GM23338 (cell line): ENCODE data around the gene CORO1C. TPM values are rescaled to one million over a fixed set of nuclear protein-coding genes. Genes with fewer than 3 reads are reported as not detected.

ENCODE experiments used
- ATAC-seq: fragments of 200-7000 bp; cut with Tn5 transposase; 3 replicates; pipeline ENCODE4 v1.9.1; 2020
- DNase-seq: peaks from one replicate; pipeline ENCODE4 v3.0.0-alpha.2; 2015; ENCODE audit warnings: low spot score
- H2AFZ ChIP-seq: fragments of 200-600 bp; sonication (generic); 2 replicates; pipeline ENCODE4 v1.8.0; 2016; ENCODE audit warnings: antibody characterized with exemption, mild to moderate bottlenecking, moderate library complexity
- H3F3A ChIP-seq: fragments of 200-600 bp; sonication (generic); replicated peaks from 2 replicates; pipeline ENCODE4 v1.8.0; 2017; ENCODE audit warnings: antibody characterized with exemption, mixed run types, low read depth
- H3K27ac ChIP-seq: fragments of 200-600 bp; sonication (generic); 2 replicates; pipeline ENCODE4 v1.6.1; 2016; ENCODE audit warnings: low read depth
- H3K27me3 ChIP-seq: fragments of 200-600 bp; sonication (generic); 2 replicates; pipeline ENCODE4 v1.8.0; 2016; ENCODE audit warnings: mild to moderate bottlenecking, mixed run types, moderate library complexity; ENCODE audit not compliant: insufficient read depth
- H3K36me3 ChIP-seq: fragments of 200-600 bp; sonication (generic); 2 replicates; pipeline ENCODE4 v1.8.0; 2016; ENCODE audit warnings: mild to moderate bottlenecking; ENCODE audit not compliant: insufficient read depth
- H3K4me1 ChIP-seq: fragments of 200-600 bp; sonication (generic); 2 replicates; pipeline ENCODE4 v1.8.0; 2016; ENCODE audit warnings: mild to moderate bottlenecking, moderate library complexity; ENCODE audit not compliant: insufficient read depth
- H3K4me2 ChIP-seq: fragments of 200-600 bp; sonication (generic); 2 replicates; pipeline ENCODE4 v1.7.1; 2017; ENCODE audit warnings: mixed run types
- H3K4me3 ChIP-seq: fragments of 200-600 bp; sonication (generic); 2 replicates; pipeline ENCODE4 v1.6.1; 2016; ENCODE audit warnings: mixed run types
- H3K79me2 ChIP-seq: fragments of 200-600 bp; sonication (generic); replicated peaks from 2 replicates; pipeline ENCODE4 v1.8.0; 2017; ENCODE audit warnings: mild to moderate bottlenecking; ENCODE audit not compliant: insufficient read depth
- H3K9me2 ChIP-seq: fragments of 200-600 bp; sonication (generic); 2 replicates; pipeline ENCODE4 v1.8.0; 2017; ENCODE audit not compliant: insufficient read depth
- H4K20me1 ChIP-seq: fragments of 200-600 bp; sonication (generic); replicated peaks from 2 replicates; pipeline ENCODE4 v1.8.0; 2017; ENCODE audit warnings: mild to moderate bottlenecking; ENCODE audit not compliant: insufficient read depth
- H3K27ac Mint-ChIP-seq: 2 replicates; pipeline ENCODE4 v1.8.0; 2020; ENCODE audit warnings: inconsistent platforms, mild to moderate bottlenecking, moderate library complexity, mixed read lengths
- H3K27me3 Mint-ChIP-seq: 3 replicates; pipeline ENCODE4 v1.8.0; 2022; ENCODE audit warnings: low read depth, mild to moderate bottlenecking, moderate library complexity, mixed read lengths, inconsistent platforms; ENCODE audit not compliant: insufficient read depth, poor library complexity
- H3K36me3 Mint-ChIP-seq: 3 replicates; pipeline ENCODE4 v1.8.0; 2021; ENCODE audit warnings: low read depth, mild to moderate bottlenecking, inconsistent platforms, moderate library complexity, mixed read lengths
- H3K4me1 Mint-ChIP-seq: 3 replicates; pipeline ENCODE4 v1.8.0; 2020; ENCODE audit warnings: mild to moderate bottlenecking, inconsistent platforms, mixed read lengths
- H3K4me3 Mint-ChIP-seq: 3 replicates; pipeline ENCODE4 v1.8.0; 2021; ENCODE audit warnings: moderate library complexity, mild to moderate bottlenecking, inconsistent platforms, mixed read lengths
- H3K9me3 Mint-ChIP-seq: 3 replicates; pipeline ENCODE4 v1.8.0; 2020; ENCODE audit warnings: moderate library complexity, mild to moderate bottlenecking, inconsistent platforms, mixed read lengths
- CREB1 ChIP-seq: fragments of 250-450 bp; sonication (Bioruptor Pico); IDR thresholded peaks from 2 replicates; pipeline ENCODE4 v1.5.0; 2020; ENCODE audit warnings: low read depth, mild to moderate bottlenecking, moderate library complexity
- EZH2phosphoT487 ChIP-seq: fragments of 200-600 bp; sonication (generic); IDR thresholded peaks from one replicate; pipeline ENCODE4 v1.8.1; 2018; ENCODE audit warnings: antibody characterized with exemption; ENCODE audit not compliant: unreplicated experiment
- JUNB ChIP-seq: IDR thresholded peaks from one replicate; pipeline ENCODE4 v1.6.1; 2016; ENCODE audit warnings: antibody characterized with exemption; ENCODE audit not compliant: unreplicated experiment
- NANOG ChIP-seq: IDR thresholded peaks from 2 replicates; pipeline ENCODE4 v1.6.1; 2016; ENCODE audit warnings: antibody characterized with exemption, borderline replicate concordance
- STAT1 ChIP-seq: IDR thresholded peaks from one replicate; pipeline ENCODE4 v1.6.1; 2016; ENCODE audit warnings: antibody characterized with exemption; ENCODE audit not compliant: unreplicated experiment
- ZNF114 ChIP-seq: fragments of 250-450 bp; sonication (Bioruptor Pico); IDR thresholded peaks from 2 replicates; pipeline ENCODE4 v1.5.0; 2020; ENCODE audit warnings: mild to moderate bottlenecking, moderate library complexity
- ZNF331 ChIP-seq: fragments of 250-450 bp; sonication (Bioruptor Pico); IDR thresholded peaks from 2 replicates; pipeline ENCODE4 v1.5.0; 2020; ENCODE audit warnings: low read depth, mild to moderate bottlenecking, moderate library complexity
- polyA plus RNA-seq: library from polyadenylated mRNA; unstranded; fragments of >200 nt; fragmentation: Nextera tagmentation; extraction: Ambion mirVana; gene quantifications from 2 replicates; pipeline ENCODE4 v1.2.1, GENCODE V29; 2016
- total RNA-seq: library from RNA; depleted of rRNA; stranded (reverse); fragments of >200 nt; shearing (Covaris generic); gene quantifications from 2 replicates; pipeline ENCODE4 v1.2.3, GENCODE V29; 2014
- TF ChIP-seq, protein P1 (sequence below): IDR thresholded peaks from 2 replicates; pipeline ENCODE4 v1.6.1; 2016; ENCODE audit warnings: antibody characterized with exemption
- TF ChIP-seq, protein P2 (sequence below): fragments of 250-450 bp; sonication (Bioruptor Pico); IDR thresholded peaks from 2 replicates; pipeline ENCODE4 v1.5.0; 2020; ENCODE audit warnings: mild to moderate bottlenecking, moderate library complexity

The CORO1C gene
- total and polyA plus RNA-seq, 2 experiments from 2014 or later, result 59.2 to 89.5 TPM

DNA sequence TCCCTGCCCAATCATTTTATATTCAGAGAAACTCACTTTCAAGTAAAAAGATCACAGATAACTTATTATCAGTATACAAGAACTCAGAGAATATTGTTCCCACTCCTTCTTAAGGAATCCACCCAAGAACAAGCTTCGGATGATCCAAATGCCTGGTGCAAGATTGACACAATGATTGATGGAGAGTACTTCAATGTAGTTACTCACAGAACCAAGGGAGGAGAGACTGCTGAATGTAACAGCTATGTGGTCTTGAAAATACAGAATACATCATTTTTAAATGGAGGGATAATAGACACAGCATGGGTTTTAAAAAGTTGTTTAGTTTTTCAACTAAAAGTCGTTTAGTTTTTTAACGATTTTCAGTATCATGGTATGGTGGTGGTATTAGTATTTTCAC lies 59.3 kb downstream of the CORO1C start:
- H3K9me2 ChIP-seq, result no peaks in the 10 kb centered on the region
- no peaks in the 10 kb centered on the region for H3K9me3 Mint-ChIP-seq
- H3K27ac ChIP-seq, result no peak overlapping the region
- peaks cover 18% of the 10 kb centered on the region for H3K4me1 Mint-ChIP-seq
- no peak for TF ChIP-seq JUNB
- H3K36me3 ChIP-seq, result no peaks in the 10 kb centered on the region
- DNase-seq (no peak), ATAC-seq (no peak)
- no peak overlapping the region for H3K4me3 Mint-ChIP-seq
- H2AFZ ChIP-seq, result no peak overlapping the region
- peaks cover 5% of the 10 kb centered on the region; the same call in 1 of the 2 replicates for H3K79me2 ChIP-seq
- peaks cover 1% of the 10 kb centered on the region for H3K27me3 Mint-ChIP-seq
- H3F3A ChIP-seq, result no peaks in the 10 kb centered on the region
- H3K4me2 ChIP-seq, result no peak overlapping the region
- H3K36me3 Mint-ChIP-seq, result peaks cover 3% of the 10 kb centered on the region; the same call in 1 of the 3 replicates
- H3K27me3 ChIP-seq, result no peaks in the 10 kb centered on the region
- no peak overlapping the region for H3K27ac Mint-ChIP-seq
- H3K4me1 ChIP-seq, result 0 out of 2 replicates have a peak, but pooled peaks cover 6% of the 10 kb centered on the region
- peaks cover 6% of the 10 kb centered on the region for H4K20me1 ChIP-seq
- no peak overlapping the region for H3K4me3 ChIP-seq

DNA sequence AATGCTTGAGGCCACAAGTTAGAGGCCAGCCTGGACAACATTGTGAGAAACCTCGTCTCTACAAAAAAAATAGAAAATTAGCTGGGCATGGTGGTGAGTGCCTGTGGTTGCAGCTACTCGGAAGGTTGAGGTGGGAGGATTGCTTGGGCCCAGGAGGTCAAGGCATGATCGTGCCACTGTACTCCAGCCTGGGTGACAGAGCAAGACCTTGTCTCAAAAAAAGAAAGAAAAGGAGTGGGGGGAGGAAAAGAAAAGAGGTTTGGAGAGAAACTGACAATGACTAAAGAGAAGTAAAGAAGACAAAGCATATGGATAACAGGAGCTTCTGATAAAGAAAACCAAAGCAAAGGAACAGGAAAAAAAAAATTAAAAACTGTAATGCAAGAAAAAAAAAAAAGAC lies 60.2 kb downstream of the CORO1C start:
- no peak overlapping the region for H2AFZ ChIP-seq
- Mint-ChIP-seq H3K9me3 (no peaks in the 10 kb centered on the region), H3K4me1 (peaks cover 18% of the 10 kb centered on the region), H3K4me3 (no peak overlapping the region), H3K27me3 (peaks cover 3% of the 10 kb centered on the region), H3K36me3 (peaks cover 3% of the 10 kb centered on the region; the same call in 1 of the 3 replicates), H3K27ac (peak overlapping the region; percentile 66)
- no peak overlapping the region for H3K27ac ChIP-seq
- H3K4me2 ChIP-seq, result no peak overlapping the region
- TF ChIP-seq STAT1 (no peak), CREB1 (no peak), EZH2phosphoT487 (no peak), ZNF331 (CRISPR knock-in tag) (no peak), NANOG (no peak), ZNF114 (CRISPR knock-in tag) (no peak)
- TF ChIP-seq, protein P1, sequence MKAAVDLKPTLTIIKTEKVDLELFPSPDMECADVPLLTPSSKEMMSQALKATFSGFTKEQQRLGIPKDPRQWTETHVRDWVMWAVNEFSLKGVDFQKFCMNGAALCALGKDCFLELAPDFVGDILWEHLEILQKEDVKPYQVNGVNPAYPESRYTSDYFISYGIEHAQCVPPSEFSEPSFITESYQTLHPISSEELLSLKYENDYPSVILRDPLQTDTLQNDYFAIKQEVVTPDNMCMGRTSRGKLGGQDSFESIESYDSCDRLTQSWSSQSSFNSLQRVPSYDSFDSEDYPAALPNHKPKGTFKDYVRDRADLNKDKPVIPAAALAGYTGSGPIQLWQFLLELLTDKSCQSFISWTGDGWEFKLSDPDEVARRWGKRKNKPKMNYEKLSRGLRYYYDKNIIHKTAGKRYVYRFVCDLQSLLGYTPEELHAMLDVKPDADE, result no peak
- TF ChIP-seq, protein P2, sequence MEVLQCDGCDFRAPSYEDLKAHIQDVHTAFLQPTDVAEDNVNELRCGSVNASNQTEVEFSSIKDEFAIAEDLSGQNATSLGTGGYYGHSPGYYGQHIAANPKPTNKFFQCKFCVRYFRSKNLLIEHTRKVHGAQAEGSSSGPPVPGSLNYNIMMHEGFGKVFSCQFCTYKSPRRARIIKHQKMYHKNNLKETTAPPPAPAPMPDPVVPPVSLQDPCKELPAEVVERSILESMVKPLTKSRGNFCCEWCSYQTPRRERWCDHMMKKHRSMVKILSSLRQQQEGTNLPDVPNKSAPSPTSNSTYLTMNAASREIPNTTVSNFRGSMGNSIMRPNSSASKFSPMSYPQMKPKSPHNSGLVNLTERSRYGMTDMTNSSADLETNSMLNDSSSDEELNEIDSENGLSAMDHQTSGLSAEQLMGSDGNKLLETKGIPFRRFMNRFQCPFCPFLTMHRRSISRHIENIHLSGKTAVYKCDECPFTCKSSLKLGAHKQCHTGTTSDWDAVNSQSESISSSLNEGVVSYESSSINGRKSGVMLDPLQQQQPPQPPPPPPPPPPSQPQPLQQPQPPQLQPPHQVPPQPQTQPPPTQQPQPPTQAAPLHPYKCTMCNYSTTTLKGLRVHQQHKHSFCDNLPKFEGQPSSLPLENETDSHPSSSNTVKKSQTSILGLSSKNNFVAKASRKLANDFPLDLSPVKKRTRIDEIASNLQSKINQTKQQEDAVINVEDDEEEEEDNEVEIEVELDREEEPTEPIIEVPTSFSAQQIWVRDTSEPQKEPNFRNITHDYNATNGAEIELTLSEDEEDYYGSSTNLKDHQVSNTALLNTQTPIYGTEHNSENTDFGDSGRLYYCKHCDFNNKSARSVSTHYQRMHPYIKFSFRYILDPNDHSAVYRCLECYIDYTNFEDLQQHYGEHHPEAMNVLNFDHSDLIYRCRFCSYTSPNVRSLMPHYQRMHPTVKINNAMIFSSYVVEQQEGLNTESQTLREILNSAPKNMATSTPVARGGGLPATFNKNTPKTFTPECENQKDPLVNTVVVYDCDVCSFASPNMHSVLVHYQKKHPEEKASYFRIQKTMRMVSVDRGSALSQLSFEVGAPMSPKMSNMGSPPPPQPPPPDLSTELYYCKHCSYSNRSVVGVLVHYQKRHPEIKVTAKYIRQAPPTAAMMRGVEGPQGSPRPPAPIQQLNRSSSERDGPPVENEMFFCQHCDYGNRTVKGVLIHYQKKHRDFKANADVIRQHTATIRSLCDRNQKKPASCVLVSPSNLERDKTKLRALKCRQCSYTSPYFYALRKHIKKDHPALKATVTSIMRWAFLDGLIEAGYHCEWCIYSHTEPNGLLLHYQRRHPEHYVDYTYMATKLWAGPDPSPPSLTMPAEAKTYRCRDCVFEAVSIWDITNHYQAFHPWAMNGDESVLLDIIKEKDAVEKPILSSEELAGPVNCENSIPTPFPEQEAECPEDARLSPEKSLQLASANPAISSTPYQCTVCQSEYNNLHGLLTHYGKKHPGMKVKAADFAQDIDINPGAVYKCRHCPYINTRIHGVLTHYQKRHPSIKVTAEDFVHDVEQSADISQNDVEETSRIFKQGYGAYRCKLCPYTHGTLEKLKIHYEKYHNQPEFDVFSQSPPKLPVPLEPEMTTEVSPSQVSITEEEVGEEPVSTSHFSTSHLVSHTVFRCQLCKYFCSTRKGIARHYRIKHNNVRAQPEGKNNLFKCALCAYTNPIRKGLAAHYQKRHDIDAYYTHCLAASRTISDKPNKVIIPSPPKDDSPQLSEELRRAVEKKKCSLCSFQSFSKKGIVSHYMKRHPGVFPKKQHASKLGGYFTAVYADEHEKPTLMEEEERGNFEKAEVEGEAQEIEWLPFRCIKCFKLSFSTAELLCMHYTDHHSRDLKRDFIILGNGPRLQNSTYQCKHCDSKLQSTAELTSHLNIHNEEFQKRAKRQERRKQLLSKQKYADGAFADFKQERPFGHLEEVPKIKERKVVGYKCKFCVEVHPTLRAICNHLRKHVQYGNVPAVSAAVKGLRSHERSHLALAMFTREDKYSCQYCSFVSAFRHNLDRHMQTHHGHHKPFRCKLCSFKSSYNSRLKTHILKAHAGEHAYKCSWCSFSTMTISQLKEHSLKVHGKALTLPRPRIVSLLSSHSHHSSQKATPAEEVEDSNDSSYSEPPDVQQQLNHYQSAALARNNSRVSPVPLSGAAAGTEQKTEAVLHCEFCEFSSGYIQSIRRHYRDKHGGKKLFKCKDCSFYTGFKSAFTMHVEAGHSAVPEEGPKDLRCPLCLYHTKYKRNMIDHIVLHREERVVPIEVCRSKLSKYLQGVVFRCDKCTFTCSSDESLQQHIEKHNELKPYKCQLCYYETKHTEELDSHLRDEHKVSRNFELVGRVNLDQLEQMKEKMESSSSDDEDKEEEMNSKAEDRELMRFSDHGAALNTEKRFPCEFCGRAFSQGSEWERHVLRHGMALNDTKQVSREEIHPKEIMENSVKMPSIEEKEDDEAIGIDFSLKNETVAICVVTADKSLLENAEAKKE, result no peak
- ATAC-seq (peak; percentile 46; the same call in 2 of the 3 replicates), DNase-seq (no peak)
- H3K9me2 ChIP-seq, result no peaks in the 10 kb centered on the region
- H3K79me2 ChIP-seq, result peaks cover 5% of the 10 kb centered on the region; the same call in 1 of the 2 replicates
- H3K4me1 ChIP-seq, result 0 out of 2 replicates have a peak, but pooled peaks cover 6% of the 10 kb centered on the region
- no peak overlapping the region for H3K4me3 ChIP-seq
- H3F3A ChIP-seq, result no peaks in the 10 kb centered on the region
- H3K27me3 ChIP-seq, result no peaks in the 10 kb centered on the region
- H4K20me1 ChIP-seq, result peaks cover 6% of the 10 kb centered on the region
- no peaks in the 10 kb centered on the region for H3K36me3 ChIP-seq
